Urothelium cell line (cell line): ENCODE measurements around the gene CEACAM1.
"Not testable (repeated sequence)": the region's sequence is repeated elsewhere in the genome, so short reads cannot be mapped to it uniquely, and the experiment has no call there.

Experiments used
- DNase-seq: peaks from one replicate; pipeline ENCODE4 v3.0.0; 2011; ENCODE audit warnings: low spot score, mixed read lengths
- FAIRE-seq: peaks from 2 replicates; lab custom pipeline; 2011; peaks lifted over from hg19 to GRCh38; lab: Jason Lieb, UNC

CEACAM1 gene

DNA sequence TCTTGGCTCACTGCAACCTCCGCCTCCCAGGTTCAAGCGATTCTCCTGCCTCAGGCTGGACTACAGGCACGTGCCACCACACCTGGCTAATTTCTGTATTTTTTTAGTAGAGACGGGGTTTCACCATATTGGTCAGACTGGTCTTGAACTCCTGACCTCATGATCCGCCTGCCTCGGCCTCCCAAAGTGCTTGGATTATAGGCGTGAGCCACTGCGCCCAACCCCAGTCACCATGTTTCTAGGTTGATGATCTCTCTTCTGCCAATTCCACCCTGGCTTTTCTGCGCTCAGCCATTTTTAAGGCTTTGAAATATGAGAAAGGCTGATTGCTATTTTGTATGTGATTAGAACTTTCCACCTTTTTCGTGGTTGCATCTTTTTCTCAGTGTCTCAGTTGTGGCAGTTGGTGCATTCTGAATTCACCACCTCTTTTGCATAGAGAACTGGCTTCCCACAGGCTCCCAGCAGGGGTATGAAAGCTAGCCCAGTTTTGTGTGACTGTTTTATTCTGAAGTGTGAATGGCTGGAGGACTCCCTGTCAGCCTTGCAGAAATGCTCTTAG is 15.5 kb downstream of the CEACAM1 start:
- no peak for DNase-seq
- no peak for FAIRE-seq

DNA sequence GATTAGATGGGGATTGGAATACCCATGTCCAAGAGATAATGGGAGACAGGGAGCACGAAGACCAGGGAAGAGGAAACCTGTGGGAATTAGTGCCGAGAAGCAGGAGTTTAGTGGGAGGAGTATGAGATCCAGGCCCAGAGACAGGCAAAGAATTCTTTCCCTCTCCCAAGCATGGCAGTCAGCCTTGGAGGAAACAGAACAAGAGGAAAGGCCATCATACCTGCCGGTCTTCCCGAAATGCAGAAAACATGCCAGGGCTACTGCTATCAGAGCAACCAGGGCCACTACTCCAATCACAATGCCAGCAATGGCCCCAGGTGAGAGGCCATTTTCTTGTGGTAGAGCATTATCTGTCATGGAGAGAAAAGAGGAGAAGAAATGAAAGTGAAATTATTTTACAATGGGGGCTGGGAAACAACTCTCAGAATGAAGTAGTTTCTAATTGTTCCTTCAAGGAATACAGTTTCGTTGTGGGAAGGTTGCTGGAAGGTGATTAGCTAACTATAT is 16.1 kb downstream of the CEACAM1 start:
- DNase-seq (no peak), FAIRE-seq (no peak)

DNA sequence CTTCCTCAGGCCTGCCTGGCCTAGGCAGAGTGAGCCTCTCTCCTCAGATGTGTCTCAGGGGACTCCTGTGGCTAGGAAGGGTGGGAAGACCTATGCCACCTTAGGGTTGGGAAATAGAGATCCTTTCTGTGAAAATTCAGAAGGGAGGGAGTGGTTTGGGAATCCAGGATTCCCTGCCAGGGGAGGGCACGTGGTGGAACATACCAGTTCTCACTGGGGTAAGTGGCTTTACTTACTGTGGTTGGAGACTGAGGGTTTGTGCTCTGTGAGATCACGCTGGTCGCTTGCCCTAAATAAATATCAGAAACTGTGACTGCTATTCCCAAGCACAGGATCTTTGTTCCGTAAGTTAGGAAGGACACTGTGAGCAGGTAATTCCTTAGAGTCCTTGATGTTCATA is 16.9 kb downstream of the CEACAM1 start:
- DNase-seq (no peak), FAIRE-seq (no peak)

DNA sequence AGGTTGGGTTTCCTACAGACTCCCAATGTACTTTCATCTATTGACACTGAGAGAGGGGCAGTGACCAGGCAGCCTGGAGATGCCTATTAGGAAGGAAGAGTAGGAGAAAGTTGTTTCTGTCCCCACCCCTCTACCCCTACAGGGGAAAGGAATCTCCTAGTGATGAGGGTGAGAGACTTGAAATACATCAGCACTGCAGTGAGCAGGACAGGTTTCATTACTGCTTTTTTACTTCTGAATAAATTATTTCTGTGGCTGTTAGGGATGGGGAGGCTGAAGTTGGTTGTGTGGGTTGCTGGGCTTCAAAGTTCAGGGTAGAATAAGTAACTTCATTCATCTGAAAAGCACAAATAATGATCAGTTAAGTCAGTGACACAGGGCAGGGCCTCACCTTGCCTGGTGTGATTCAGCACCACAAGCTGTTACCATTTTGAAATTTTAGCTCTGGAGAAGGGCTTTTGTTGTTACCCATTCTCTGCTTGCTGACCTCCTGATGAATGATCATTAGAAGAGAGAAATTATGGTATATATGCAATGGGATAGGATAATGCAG is 19.3 kb downstream of the CEACAM1 start:
- no peak for DNase-seq
- FAIRE-seq, result no peak

DNA sequence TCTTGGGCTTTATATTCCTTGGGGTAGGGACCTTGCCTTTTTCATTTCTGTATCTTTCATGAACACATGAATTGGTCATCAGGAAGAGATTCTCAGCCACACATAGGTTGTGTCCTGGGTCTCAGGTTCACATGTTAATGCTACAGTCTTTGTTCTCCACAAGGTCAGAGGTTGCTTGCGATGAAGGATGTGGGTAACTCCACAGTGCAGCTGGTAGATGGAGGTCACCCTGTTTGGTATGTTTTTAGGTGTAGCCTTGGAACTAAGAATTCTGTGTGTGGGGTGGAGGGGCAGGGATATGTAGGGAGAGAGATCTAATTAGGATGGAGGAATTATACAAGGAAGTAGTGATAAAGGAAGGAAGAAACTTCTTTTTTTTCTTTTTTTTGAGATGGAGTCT is 23.2 kb downstream of the CEACAM1 start:
- DNase-seq (no peak), FAIRE-seq (no peak)

DNA sequence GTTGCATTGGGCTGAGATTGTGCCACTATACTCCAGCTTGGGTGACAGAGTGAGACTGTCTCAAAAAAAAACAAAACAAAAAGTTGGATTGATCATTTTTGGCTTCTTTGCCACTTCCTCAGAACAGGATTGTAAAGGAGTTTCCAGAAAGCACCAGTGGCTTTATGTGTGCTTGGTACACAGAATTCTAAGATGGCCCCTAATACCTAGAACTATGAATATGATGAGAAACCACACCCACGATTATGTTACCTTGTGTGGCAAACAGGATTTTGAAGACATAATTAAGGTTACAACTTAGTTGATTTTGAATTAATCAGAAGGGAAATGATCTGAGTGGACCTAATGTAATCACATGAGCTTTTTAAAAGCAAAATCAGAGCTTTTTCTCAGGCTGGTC is 26.5 kb downstream of the CEACAM1 start:
- DNase-seq (no peak), FAIRE-seq (no peak)

DNA sequence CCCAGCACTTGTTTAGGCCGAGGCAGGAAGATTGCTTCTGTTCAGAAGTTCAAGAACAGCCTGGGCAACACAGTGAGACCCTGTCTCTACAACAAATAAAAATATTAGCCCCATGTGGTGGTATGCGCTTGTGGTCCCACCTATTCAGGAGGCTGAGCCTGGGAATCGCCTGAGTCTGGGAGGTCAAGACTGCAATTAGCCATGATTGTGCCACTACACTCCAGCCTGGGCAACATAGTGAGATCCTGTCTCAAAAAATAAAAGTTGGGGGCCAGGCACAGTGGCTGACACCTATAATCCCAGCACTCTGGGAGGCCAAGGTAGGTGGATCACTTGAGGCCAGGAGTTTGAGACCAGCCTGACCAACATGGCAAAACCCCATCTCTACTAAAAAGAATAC is 27.0 kb downstream of the CEACAM1 start:
- not testable (repeated sequence) for DNase-seq, FAIRE-seq

DNA sequence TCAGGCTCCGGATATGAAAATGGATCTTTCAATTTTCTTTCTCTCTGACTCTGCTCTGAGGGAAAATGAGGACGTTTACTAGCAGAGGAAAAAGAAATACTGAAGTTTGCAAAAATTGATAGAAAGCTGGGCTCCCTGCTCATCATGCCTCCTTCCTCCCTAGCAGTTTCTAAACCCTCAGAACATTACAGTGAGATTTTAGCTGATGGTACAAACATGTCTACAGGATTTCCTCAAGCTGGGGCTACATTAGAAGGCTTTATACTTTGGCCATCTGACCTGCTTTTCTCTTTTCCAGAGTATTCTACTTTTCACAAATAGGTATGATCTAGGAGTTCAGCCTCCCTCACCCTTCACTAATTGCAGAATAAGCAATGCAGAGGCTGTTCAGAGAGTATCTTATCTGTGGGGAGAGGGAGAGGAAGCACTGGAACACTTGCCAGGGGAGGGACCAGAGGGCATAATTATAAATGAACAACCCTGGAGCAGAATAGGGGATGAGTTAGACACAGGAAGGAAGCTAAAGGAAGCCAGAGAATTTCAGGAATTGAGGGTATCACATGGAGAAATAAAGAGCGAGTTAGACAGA is 30.0 kb downstream of the CEACAM1 start:
- no peak for DNase-seq
- FAIRE-seq, result no peak

DNA sequence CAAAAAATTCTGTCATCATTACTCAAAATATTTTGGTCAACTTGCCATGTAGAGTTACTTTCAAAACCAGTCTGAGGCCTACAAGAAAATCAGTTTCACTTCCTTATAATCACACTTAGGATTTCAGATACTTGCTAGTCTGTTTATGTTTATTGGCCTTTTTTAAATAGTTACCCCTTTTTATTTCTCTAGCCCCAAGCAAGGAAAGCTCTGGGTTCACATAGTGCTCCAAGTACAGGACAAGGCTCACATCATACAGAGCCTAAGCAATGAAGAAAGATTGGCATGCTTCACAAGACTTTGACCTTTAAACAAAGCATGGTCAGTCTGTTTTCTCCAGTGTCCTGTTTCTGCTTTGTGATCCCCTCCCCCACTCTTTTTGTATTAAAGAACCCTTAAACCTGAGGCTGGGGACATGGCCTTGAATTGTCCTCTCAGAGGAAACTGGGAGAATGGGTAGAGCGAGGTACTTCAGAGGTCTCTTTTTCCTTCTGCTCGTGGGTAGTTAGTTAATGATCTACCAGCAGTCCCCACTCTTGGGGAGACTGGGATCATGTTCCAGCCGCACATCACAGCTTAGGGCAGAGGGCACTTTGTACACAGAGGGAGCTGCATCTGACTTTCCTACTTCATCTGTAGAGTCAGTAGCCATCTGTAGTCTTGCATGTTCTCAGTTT is 30.7 kb downstream of the CEACAM1 start:
- FAIRE-seq (no peak), DNase-seq (no peak)

DNA sequence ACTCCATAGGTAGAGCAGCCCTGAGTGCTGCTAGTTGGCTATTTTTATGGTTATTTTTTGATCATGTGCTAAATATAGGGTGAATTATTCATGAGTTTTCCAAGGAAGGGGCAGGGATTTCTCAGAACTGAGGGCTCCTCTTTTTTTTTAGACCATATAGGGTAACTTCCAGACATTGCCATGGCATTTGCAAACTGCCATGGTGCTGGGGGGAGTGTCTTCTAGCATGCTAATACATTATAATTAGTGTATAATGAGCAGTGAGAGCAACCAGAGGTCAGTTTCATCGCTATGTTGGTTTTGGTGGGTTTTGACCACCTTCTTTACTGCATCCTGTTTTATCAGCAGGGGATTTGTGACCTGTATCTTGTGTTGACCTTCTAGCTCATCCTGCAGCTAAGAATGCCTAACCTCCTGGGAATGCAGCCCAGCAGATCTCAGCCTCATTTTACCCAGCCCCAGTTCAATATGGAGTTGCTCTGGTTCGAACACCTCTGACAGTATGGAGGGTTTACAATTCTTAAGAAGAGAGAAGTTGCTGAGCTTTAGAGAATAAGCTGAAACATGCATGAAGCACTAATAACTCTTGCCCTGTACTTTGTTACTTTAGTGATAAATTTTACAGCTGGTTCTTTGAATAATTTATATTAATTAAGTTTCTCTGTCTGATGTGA is 31.7 kb downstream of the CEACAM1 start:
- no peak for FAIRE-seq

DNA sequence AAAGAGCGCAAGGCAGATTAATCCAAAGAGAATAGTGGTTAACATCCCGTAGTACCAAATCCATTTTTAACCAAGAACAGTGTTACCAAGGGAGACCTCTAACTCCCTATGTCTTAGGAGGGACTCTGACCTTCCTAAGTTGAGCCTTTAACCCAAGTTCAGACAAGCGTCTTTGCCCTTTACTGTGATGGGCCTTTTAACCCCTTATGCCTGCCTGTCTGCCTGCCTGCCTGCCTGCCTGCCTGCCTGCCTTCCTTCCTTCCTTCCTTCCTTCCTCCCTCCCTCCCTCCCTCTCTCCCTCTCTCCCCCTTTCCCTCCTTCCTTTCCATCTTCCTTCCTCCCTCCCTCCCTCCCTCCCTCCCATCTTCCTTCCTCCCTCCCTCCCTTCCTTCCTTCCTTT is 32.6 kb downstream of the CEACAM1 start:
- DNase-seq (no peak), FAIRE-seq (no peak)

More for the DNA sequence above, 31.7 kb downstream of the CEACAM1 start:
- no peak for DNase-seq

DNA sequence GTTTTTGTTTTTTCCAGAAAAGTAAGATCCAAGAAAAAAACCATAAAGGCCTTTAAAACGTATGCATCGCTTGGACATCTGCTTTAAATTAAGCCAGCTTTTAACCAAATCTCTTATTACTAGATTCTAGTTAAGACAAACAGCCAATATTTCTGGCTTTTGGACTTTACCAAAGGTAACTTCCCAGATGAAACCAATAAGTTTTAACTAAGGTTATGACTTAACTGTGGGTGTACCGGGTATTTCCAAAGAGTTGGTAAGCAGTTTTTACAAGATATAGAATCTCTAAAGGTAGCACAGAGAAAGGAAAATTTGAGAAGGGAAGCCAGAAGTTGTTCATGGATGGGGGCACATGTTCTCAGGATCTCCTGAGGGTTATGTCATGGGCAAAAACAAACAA is 34.0 kb downstream of the CEACAM1 start:
- DNase-seq (no peak), FAIRE-seq (no peak)

DNA sequence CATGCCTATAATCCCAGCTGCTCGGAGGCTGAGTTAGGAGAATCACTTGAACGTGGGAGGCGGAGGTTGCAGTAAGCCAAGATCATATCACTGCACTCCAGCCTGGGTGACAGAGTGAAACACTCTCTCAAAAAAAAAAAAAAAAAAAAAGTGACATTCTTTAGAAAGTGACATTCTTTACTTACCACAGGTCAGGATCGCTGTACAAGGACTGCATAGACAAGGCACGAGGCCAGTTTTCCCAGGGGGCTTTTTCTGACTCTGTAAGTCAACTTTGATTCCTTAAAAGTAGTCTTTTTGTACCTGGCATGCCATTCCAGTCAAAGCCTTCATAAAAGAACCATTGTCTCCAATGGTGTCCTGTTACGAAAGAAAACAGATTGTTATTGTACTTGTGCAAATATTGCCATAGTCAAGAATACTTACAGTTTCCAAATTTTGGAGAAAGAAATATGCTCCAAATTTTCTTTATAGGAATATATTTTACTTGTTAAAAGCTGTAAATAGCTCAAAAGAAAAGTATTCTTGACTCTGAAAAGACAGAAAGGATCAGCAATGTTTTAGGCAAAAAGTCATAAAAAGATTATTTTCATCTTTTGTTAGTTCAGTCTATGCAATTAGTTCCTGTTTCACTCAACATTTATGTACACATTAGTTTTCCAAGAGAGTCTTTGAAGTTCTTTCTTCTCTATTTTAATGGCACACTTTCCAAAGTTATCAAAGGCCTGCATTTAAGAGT is 39.3 kb downstream of the CEACAM1 start:
- FAIRE-seq (no peak), DNase-seq (peak; percentile 21)

DNA sequence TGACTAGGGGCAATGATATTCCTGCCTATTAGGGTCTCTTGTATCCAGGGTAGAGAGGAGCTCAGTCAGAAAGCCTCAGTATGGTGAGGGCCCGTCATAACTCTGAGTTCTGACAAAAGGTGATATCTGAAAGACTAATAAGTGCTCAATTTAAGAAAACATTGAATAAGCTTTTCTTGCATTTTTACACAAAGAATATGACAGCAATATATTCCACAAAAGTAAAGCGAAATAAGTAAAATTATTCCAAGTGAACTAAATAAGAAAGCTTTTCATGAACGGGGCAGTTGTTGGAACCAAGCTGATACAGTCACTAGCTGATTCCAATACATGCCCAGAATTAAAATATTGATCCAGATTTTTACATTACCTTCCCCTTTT is 40.5 kb downstream of the CEACAM1 start:
- no peak for FAIRE-seq

DNA sequence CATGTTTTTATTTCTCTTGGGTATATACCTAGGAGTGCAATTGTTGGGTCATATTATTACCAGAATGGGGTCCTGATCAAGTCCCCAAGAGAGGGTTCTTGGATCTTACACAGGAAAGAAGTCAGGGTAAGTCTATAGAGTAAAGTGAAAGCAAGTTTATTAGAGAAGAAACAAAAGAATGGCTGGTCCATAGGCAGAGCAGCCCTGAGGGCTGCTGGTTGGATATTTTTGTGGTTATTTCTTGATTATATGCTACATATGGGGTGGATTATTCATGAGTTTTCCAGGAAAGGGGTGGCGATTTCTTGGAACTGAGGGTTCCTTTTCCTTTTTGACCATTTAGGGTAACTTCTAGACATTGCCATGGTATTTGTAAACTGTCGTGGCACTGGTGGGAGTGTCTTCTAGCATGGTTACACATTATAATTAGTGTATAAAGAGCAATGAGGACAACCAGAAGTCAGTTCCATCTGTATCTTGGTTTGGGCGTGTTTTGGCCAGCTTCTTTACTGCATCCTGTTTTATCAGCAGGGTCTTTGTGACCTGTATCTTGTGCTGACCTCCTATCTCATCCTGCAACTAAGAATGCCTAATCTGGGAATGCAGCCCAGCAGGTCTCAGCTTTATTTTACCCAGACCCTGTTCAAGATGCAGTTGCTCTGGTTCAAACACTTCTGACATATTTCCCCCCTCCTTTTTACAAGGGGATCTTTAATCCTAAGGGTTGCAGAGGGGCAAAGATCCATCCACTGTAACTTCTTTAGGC is 41.1 kb downstream of the CEACAM1 start:
- FAIRE-seq, result no peak
- no peak for DNase-seq

More for the DNA sequence above, 40.5 kb downstream of the CEACAM1 start:
- no peak for DNase-seq

DNA sequence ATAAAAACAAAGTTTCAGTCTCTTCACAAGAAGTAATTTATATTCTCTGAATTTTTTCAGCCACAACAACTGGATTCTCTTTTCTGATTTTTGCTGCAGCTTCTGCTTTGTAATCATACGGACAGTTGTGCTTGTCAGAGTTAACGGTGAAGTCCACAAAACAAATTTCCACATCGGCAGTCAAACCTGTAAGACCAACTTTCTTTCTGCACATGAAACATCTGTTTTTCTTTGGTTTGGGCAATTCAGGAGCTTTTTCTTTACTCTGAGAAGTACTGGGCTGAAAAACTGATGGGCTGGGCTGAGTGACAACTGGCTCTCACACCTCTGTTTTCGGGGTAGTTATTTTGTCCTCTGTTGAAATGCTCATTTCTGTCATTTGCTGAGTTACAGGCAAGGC is 43.2 kb downstream of the CEACAM1 start:
- not testable (repeated sequence) for DNase-seq, FAIRE-seq

DNA sequence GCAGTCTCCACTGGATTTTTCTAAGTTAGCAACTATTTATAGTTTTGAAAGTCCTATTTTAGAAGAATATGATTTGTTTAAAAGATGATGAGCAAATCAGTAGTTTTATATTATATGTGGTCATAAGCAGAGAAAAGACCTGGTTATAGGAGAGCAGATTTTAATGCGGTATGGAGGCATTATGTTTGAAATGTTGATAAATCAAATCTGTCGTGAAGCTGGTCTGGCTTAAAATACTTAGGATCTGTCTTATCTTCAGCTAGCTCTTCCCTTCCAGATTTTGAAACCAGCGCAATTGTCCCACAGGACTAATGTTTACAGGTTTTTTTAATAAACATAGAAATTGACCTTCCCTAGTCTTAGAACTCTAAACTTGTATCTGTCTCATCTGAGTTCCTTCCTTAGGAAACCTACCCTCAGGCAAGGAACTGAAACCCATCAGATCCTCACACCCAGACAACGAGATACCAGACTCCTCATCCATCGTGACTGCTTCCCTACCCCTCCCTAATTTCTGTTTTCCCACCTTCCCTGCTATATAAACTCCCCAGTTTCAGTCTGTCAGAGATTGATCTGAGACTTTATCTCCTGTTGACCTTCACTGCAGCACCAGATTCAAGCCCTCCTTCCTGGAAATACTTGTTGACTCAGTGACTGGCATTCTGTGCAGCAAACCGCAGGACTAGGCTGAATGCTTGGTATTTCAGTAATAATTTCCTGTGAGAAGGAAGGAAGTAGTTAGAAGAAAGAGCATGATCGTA is 47.8 kb downstream of the CEACAM1 start:
- FAIRE-seq, result no peak
- peak; percentile 48 for DNase-seq

DNA sequence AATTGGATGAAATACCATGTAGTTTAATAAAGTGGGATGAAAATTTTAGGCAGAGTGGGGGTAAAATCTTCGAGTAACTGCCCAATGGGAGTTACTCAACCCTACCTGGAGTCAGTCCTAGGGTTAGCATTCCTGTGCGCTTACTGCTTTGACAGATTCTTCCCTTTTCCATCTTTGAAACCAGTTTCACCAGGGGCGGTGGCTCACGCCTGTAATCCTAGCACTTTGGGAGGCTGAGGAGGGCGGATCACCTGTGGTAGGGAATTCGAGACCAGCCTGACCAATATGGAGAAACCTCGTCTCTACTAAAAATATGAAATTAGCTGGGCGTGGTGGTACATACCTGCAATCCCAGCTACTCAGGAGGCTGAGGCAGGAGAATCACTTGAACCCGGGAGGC is 48.5 kb downstream of the CEACAM1 start:
- FAIRE-seq (no peak), DNase-seq (no peak)

DNA sequence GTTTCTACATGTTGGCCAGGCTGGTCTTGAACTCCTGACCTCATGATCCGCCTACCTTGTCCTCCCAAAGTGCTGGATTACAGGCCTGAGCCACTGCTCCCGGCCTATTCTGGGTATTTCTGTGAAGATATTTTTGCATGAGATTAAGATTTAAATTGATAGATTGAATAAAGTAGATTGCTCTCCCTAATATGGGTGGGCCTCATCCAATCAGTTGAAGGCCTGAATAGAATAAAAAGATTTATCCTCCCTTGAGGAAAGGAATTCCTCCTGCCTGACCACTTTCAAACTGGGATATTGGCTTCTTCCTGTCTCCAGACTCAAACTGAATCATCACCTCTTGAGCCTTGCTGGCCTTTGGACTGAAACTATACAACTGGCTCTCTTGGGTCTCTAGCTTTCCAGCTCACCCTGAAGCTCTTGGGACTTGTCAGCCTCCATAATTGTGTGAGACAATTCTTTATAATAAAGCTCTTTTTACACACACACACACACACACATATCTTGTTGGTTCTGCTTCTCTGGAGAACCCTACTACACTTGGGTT is 49.4 kb downstream of the CEACAM1 start:
- no peak for FAIRE-seq

More for the DNA sequence above, 49.4 kb downstream of the CEACAM1 start:
- DNase-seq, result no peak
